HEK293 (cell line): ENCODE data around the gene KRT74.

Experiments
- CTCF ChIA-PET: fragments of 350-600 bp; formaldehyde crosslinking; extraction: SDS; loops from one replicate; lab custom pipeline; 2021; ENCODE audit warnings: antibody characterized with exemption; lab: Yijun Ruan, JAX
- POLR2A ChIA-PET: fragments of 300-600 bp; formaldehyde crosslinking; extraction: SDS; loops from one replicate; lab custom pipeline; 2020; ENCODE audit warnings: antibody characterized with exemption, inconsistent platforms; lab: Yijun Ruan, JAX
- H3K27ac ChIP-seq: fragments of 200-500 bp; sonication (Bioruptor generic); 2 replicates; pipeline ENCODE4 v1.5.1; 2014; ENCODE audit warnings: low read depth, low read length, control low read depth, inconsistent platforms; ENCODE audit errors: extremely low read depth
- H3K36me3 ChIP-seq, 2 experiments: fragments of 200-500 bp in 1 of 2; sonication (Bioruptor generic) in 1 of 2; 1 replicate in 1 of 2; 2 replicates in 1 of 2; pipeline ENCODE4 v1.5.1; 2014 to 2017; ENCODE audit warnings: inconsistent platforms in 2 of 2, low read length in 2 of 2; ENCODE audit not compliant: control insufficient read depth in 2 of 2, insufficient read depth in 1 of 2
- H3K4me1 ChIP-seq: fragments of 200-500 bp; sonication (Bioruptor generic); 2 replicates; pipeline ENCODE4 v1.5.1; 2014; ENCODE audit warnings: mild to moderate bottlenecking, low read length, inconsistent platforms; ENCODE audit not compliant: control insufficient read depth, insufficient read depth
- H3K4me3 ChIP-seq: 2 replicates; pipeline ENCODE4 v1.5.1; 2011; ENCODE audit warnings: low read depth, mild to moderate bottlenecking, control low read depth, low read length, moderate library complexity
- H3K9me3 ChIP-seq: fragments of 200-500 bp; sonication (Bioruptor generic); 2 replicates; pipeline ENCODE4 v1.5.1; 2014; ENCODE audit warnings: low read depth, low read length, inconsistent platforms; ENCODE audit not compliant: control insufficient read depth, insufficient read depth
- BCL11B ChIP-seq: fragments of 450-650 bp; formaldehyde crosslinking; IDR thresholded peaks from 2 replicates; pipeline ENCODE4 v1.5.1; 2016; ENCODE audit warnings: low read depth, missing biosample characterization, missing genetic modification characterization
- EGR2 ChIP-seq: fragments of 450-650 bp; formaldehyde crosslinking; IDR thresholded peaks from 2 replicates; pipeline ENCODE4 v1.5.1; 2016; ENCODE audit warnings: low read depth, missing biosample characterization, missing genetic modification characterization
- GLI2 ChIP-seq: fragments of 450-650 bp; formaldehyde crosslinking; IDR thresholded peaks from 2 replicates; pipeline ENCODE4; 2017; ENCODE audit warnings: missing biosample characterization, missing genetic modification characterization, low read depth, borderline replicate concordance
- KLF16 ChIP-seq: fragments of 450-650 bp; formaldehyde crosslinking; IDR thresholded peaks from 2 replicates; pipeline ENCODE4 v1.5.1; 2017; ENCODE audit warnings: missing biosample characterization, missing genetic modification characterization
- KLF17 ChIP-seq: fragments of 450-650 bp; formaldehyde crosslinking; IDR thresholded peaks from 2 replicates; pipeline ENCODE4 v1.5.1; 2016; ENCODE audit warnings: missing biosample characterization, missing genetic modification characterization
- PRDM4 ChIP-seq: fragments of 450-650 bp; formaldehyde crosslinking; IDR thresholded peaks from 2 replicates; pipeline ENCODE4 v1.5.1; 2017; ENCODE audit warnings: missing biosample characterization, missing genetic modification characterization
- REPIN1 ChIP-seq: fragments of 450-650 bp; formaldehyde crosslinking; IDR thresholded peaks from 2 replicates; pipeline ENCODE4 v1.5.1; 2017; ENCODE audit warnings: missing biosample characterization, missing genetic modification characterization, low read depth
- SALL2 ChIP-seq: fragments of 450-650 bp; formaldehyde crosslinking; IDR thresholded peaks from 2 replicates; pipeline ENCODE4 v1.5.0; 2017; ENCODE audit warnings: missing biosample characterization, mild to moderate bottlenecking, missing genetic modification characterization, borderline replicate concordance
- SCRT2 ChIP-seq: fragments of 450-650 bp; formaldehyde crosslinking; IDR thresholded peaks from 2 replicates; pipeline ENCODE4 v1.5.1; 2016; ENCODE audit warnings: missing biosample characterization, missing genetic modification characterization
- SP2 ChIP-seq: fragments of 450-650 bp; formaldehyde crosslinking; IDR thresholded peaks from 2 replicates; pipeline ENCODE4 v1.5.1; 2016; ENCODE audit warnings: missing biosample characterization, missing genetic modification characterization
- ZBTB17 ChIP-seq: fragments of 450-650 bp; formaldehyde crosslinking; IDR thresholded peaks from 2 replicates; pipeline ENCODE4 v1.5.1; 2016; ENCODE audit warnings: missing biosample characterization, missing genetic modification characterization
- ZBTB21 ChIP-seq: fragments of 450-650 bp; formaldehyde crosslinking; IDR thresholded peaks from 2 replicates; pipeline ENCODE4 v1.5.1; 2017; ENCODE audit warnings: missing biosample characterization, missing genetic modification characterization
- ZFP41 ChIP-seq: fragments of 450-650 bp; formaldehyde crosslinking; IDR thresholded peaks from 2 replicates; pipeline ENCODE4 v1.5.1; 2016; ENCODE audit warnings: missing biosample characterization, missing genetic modification characterization, borderline replicate concordance
- ZNF132 ChIP-seq: fragments of 450-650 bp; formaldehyde crosslinking; IDR thresholded peaks from 2 replicates; pipeline ENCODE4 v1.5.1; 2017; ENCODE audit warnings: missing biosample characterization, missing genetic modification characterization, borderline replicate concordance
- ZNF169 ChIP-seq: fragments of 450-650 bp; formaldehyde crosslinking; IDR thresholded peaks from 2 replicates; pipeline ENCODE4 v1.5.1; 2016; ENCODE audit warnings: missing biosample characterization, missing genetic modification characterization
- ZNF19 ChIP-seq: fragments of 450-650 bp; formaldehyde crosslinking; IDR thresholded peaks from 2 replicates; pipeline ENCODE4; 2016; ENCODE audit warnings: missing biosample characterization, missing genetic modification characterization, low read depth
- ZNF2 ChIP-seq: fragments of 450-650 bp; formaldehyde crosslinking; IDR thresholded peaks from 2 replicates; pipeline ENCODE4 v1.5.1; 2016; ENCODE audit warnings: missing biosample characterization, missing genetic modification characterization
- ZNF350 ChIP-seq: fragments of 450-650 bp; formaldehyde crosslinking; IDR thresholded peaks from 2 replicates; pipeline ENCODE4 v1.5.0; 2017; ENCODE audit warnings: missing biosample characterization, mild to moderate bottlenecking, missing genetic modification characterization
- ZNF366 ChIP-seq: fragments of 450-650 bp; formaldehyde crosslinking; conservative IDR thresholded peaks from 2 replicates; pipeline ENCODE4 v1.5.1; 2016; ENCODE audit warnings: missing biosample characterization, missing genetic modification characterization
- ZNF391 ChIP-seq: fragments of 450-650 bp; formaldehyde crosslinking; IDR thresholded peaks from 2 replicates; pipeline ENCODE4 v1.5.1; 2016; ENCODE audit warnings: low read depth, missing biosample characterization, missing genetic modification characterization, borderline replicate concordance
- ZNF394 ChIP-seq: fragments of 450-650 bp; formaldehyde crosslinking; IDR thresholded peaks from 2 replicates; pipeline ENCODE4 v1.5.1; 2016; ENCODE audit warnings: missing biosample characterization, missing genetic modification characterization, mild to moderate bottlenecking, moderate library complexity, borderline replicate concordance
- ZNF404 ChIP-seq: fragments of 450-650 bp; formaldehyde crosslinking; IDR thresholded peaks from 2 replicates; pipeline ENCODE4 v1.5.1; 2017; ENCODE audit warnings: missing biosample characterization, missing genetic modification characterization
- ZNF426 ChIP-seq: fragments of 450-650 bp; formaldehyde crosslinking; IDR thresholded peaks from 2 replicates; pipeline ENCODE4 v1.5.1; 2017; ENCODE audit warnings: missing biosample characterization, missing genetic modification characterization, mild to moderate bottlenecking, inconsistent platforms, moderate library complexity
- ZNF555 ChIP-seq: fragments of 450-650 bp; formaldehyde crosslinking; conservative IDR thresholded peaks from 2 replicates; pipeline ENCODE4 v1.5.1; 2017; ENCODE audit warnings: missing biosample characterization, mild to moderate bottlenecking, missing genetic modification characterization, inconsistent platforms
- ZNF571 ChIP-seq: fragments of 450-650 bp; formaldehyde crosslinking; IDR thresholded peaks from 2 replicates; pipeline ENCODE4 v1.5.0; 2017; ENCODE audit warnings: missing biosample characterization, missing genetic modification characterization
- ZNF580 ChIP-seq: fragments of 450-650 bp; formaldehyde crosslinking; IDR thresholded peaks from 2 replicates; pipeline ENCODE4 v1.5.1; 2016; ENCODE audit warnings: missing biosample characterization, missing genetic modification characterization
- ZNF610 ChIP-seq: fragments of 450-650 bp; formaldehyde crosslinking; IDR thresholded peaks from 2 replicates; pipeline ENCODE4 v1.5.1; 2016; ENCODE audit warnings: missing biosample characterization, missing genetic modification characterization, borderline replicate concordance
- ZNF645 ChIP-seq: fragments of 450-650 bp; formaldehyde crosslinking; IDR thresholded peaks from 2 replicates; pipeline ENCODE4; 2016; ENCODE audit warnings: missing biosample characterization, missing genetic modification characterization
- ZNF76 ChIP-seq: fragments of 450-650 bp; formaldehyde crosslinking; IDR thresholded peaks from 2 replicates; pipeline ENCODE4; 2016; ENCODE audit warnings: low read depth, missing biosample characterization, missing genetic modification characterization, borderline replicate concordance
- ZNF777 ChIP-seq: fragments of 450-650 bp; formaldehyde crosslinking; IDR thresholded peaks from 2 replicates; pipeline ENCODE4 v1.5.1; 2017; ENCODE audit warnings: missing biosample characterization, missing genetic modification characterization, borderline replicate concordance
- ZNF843 ChIP-seq: fragments of 450-650 bp; formaldehyde crosslinking; IDR thresholded peaks from 2 replicates; pipeline ENCODE4 v1.5.1; 2016; ENCODE audit warnings: missing biosample characterization, missing genetic modification characterization
- ZSCAN16 ChIP-seq: fragments of 450-650 bp; formaldehyde crosslinking; IDR thresholded peaks from 2 replicates; pipeline ENCODE4 v1.5.1; 2016; ENCODE audit warnings: missing biosample characterization, missing genetic modification characterization

KRT74 gene

GRCh38 chr12:52555577-52555976 is 18.1 kb downstream of the KRT74 start:
- Histone ChIP-seq H3K27ac (no peak overlapping the region), H3K4me1 (no peaks in the 10 kb centered on the region), H3K4me3 (no peak overlapping the region), H3K36me3 (no peaks in the 10 kb centered on the region), H3K9me3 (no peaks in the 10 kb centered on the region)
- TF ChIP-seq GLI2, result no peak
- TF ChIP-seq ZNF610 (tag by site-specific recombination), result no peak
- TF ChIP-seq ZNF843 (tag by site-specific recombination), result no peak
- no peak for TF ChIP-seq ZNF394 (tag by site-specific recombination)
- no peak for TF ChIP-seq ZNF777 (tag by site-specific recombination)
- no peak for TF ChIP-seq SCRT2 (tag by site-specific recombination)
- no peak for TF ChIP-seq ZNF169 (tag by site-specific recombination)
- TF ChIP-seq SP2 (tag by site-specific recombination), result no peak
- no peak for TF ChIP-seq ZSCAN16 (tag by site-specific recombination)
- TF ChIP-seq ZBTB17 (tag by site-specific recombination), result no peak
- TF ChIP-seq ZNF391 (tag by site-specific recombination), result no peak
- TF ChIP-seq ZNF2 (tag by site-specific recombination), result no peak
- no peak for TF ChIP-seq PRDM4 (tag by site-specific recombination)
- no peak for TF ChIP-seq ZNF555 (tag by site-specific recombination)
- ChIA-PET CTCF (interaction anchor here (0.6 to 2.5 kb wide), 2 partner anchors 44 to 183 kb away, joined by 3 to 6 read pairs; no protein-coding TSS in a partner anchor), POLR2A (no interaction called here)

- ChIA-PET CTCF (interaction anchor here (0.6 to 0.9 kb wide), 6 partner anchors 17 to 328 kb away, joined by 3 to 4 read pairs (median 3); no protein-coding TSS in a partner anchor), POLR2A (no interaction called here)
- H3K36me3 ChIP-seq, result no peaks in the 10 kb centered on the region
- no peak within 1 kb of the TSS for H3K4me3 ChIP-seq
- no peak for TF ChIP-seq KLF16
- no peak for TF ChIP-seq ZNF404 (tag by site-specific recombination)
- no peak for TF ChIP-seq ZNF777 (tag by site-specific recombination)
- TF ChIP-seq ZNF426 (tag by site-specific recombination), result no peak
- no peak for TF ChIP-seq EGR2 (tag by site-specific recombination)
- TF ChIP-seq ZNF571 (tag by site-specific recombination), result no peak
- no peak for TF ChIP-seq ZFP41 (tag by site-specific recombination)
- no peak for TF ChIP-seq BCL11B (tag by site-specific recombination)
- no peak for TF ChIP-seq ZNF76 (tag by site-specific recombination)
- no peak for TF ChIP-seq REPIN1
- TF ChIP-seq ZNF645 (tag by site-specific recombination), result no peak
- no peak for TF ChIP-seq ZBTB21 (tag by site-specific recombination)
- no peak for TF ChIP-seq ZNF132 (tag by site-specific recombination)
- TF ChIP-seq ZNF350 (tag by site-specific recombination), result no peak
- no peak for TF ChIP-seq ZNF366
- TF ChIP-seq ZNF580, result no peak
- no peak for TF ChIP-seq KLF17
- no peak for TF ChIP-seq ZNF19 (tag by site-specific recombination)
- TF ChIP-seq SALL2 (tag by site-specific recombination), result no peak
- H3K27ac ChIP-seq, result no peak within 1 kb of the TSS
- H3K9me3 ChIP-seq, result no peaks in the 10 kb centered on the region
- H3K4me1 ChIP-seq, result no peaks in the 10 kb centered on the region
Measured at GRCh38 chr12:52552681-52553195, 20.9 kb downstream of the KRT74 start, which contains the start of gene KRT71. KRT71 (minus strand) TSS chr12:52553145; CDS start chr12:52553077, 68 bp downstream.
